Activated CD4-positive, alpha-beta T cell treated with anti-CD3 and anti-CD28 coated beads, Interleukin-2, amount 50 U/mL, for 24 hours (primary cell): Measurements from ENCODE around the gene DOCK10.
"Not testable (repeated sequence)": the region's sequence is repeated elsewhere in the genome, so short reads cannot be mapped to it uniquely, and the experiment has no call there.

Experiments used
- DNase-seq, 2 donors: peaks; one replicate each; pipeline ENCODE4 v3.0.0-alpha.2; 2020; ENCODE audit warnings: low read depth in 1 of 2, low spot score in 1 of 2

Gene DOCK10

GRCh38 chr2:224925061-224925809 lies 117.0 kb downstream of the DOCK10 start:
- no peak for DNase-seq

- no peak for DNase-seq
Measured at GRCh38 chr2:224924631-224925030, 117.6 kb downstream of the DOCK10 start.

GRCh38 chr2:224922142-224922727 lies 120.0 kb downstream of the DOCK10 start:
- no peak for DNase-seq

- no peak for DNase-seq
Measured at GRCh38 chr2:224919472-224920110, 122.7 kb downstream of the DOCK10 start.

- no peak for DNase-seq
Measured at GRCh38 chr2:224918626-224919471, 123.4 kb downstream of the DOCK10 start.

- DNase-seq, result not testable (repeated sequence)
Measured at GRCh38 chr2:224917246-224917645, 125.0 kb downstream of the DOCK10 start.

GRCh38 chr2:224915136-224915535 lies 127.1 kb downstream of the DOCK10 start:
- no peak for DNase-seq

GRCh38 chr2:224910574-224910925 lies 131.7 kb downstream of the DOCK10 start:
- no peak for DNase-seq

- no peak for DNase-seq
Measured at GRCh38 chr2:224909885-224910573, 132.2 kb downstream of the DOCK10 start.

GRCh38 chr2:224908818-224909217 lies 133.4 kb downstream of the DOCK10 start:
- no peak for DNase-seq

- DNase-seq, result no peak
Measured at GRCh38 chr2:224904381-224904780, 137.9 kb downstream of the DOCK10 start.

- no peak for DNase-seq
Measured at GRCh38 chr2:224903621-224904020, 138.6 kb downstream of the DOCK10 start.

- no peak for DNase-seq
Measured at GRCh38 chr2:224901121-224901676, 141.1 kb downstream of the DOCK10 start.

GRCh38 chr2:224895377-224895776 lies 146.9 kb downstream of the DOCK10 start:
- no peak for DNase-seq

GRCh38 chr2:224894356-224894755 lies 147.9 kb downstream of the DOCK10 start:
- no peak for DNase-seq

GRCh38 chr2:224893848-224894247 lies 148.4 kb downstream of the DOCK10 start:
- no peak for DNase-seq

- DNase-seq, result no peak
Measured at GRCh38 chr2:224892574-224893204, 149.6 kb downstream of the DOCK10 start.

GRCh38 chr2:224890372-224890771 lies 151.9 kb downstream of the DOCK10 start:
- no peak for DNase-seq

- DNase-seq, result no peak
Measured at GRCh38 chr2:224887141-224887540, 155.1 kb downstream of the DOCK10 start.
